Psoas muscle (tissue), 8 donors: ENCODE measurements around the gene CPVL. TPM values are rescaled to one million over a fixed set of nuclear protein-coding genes. Genes with fewer than 3 reads are reported as not detected.
A peak's percentile ranks its signal among the peaks of the same experiment; 100 is the strongest.

Experiments used
- ATAC-seq, 4 donors: fragments of 200-7000 bp; cut with Tn5 transposase; one replicate each; pipeline ENCODE4 v1.9.1; 2020; ENCODE audit warnings: moderate library complexity in 3 of 4, mild to moderate bottlenecking in 2 of 4
- DNase-seq, 2 donors: peaks; one replicate each; pipeline ENCODE4 v3.0.0-alpha.2; 2020
- H3K27ac ChIP-seq: fragments of 200-600 bp; one replicate; pipeline ENCODE4 v1.8.0; 2022
- H3K27me3 ChIP-seq, 3 donors: fragments of 200-600 bp in 1 of 3; one replicate each; pipeline versions ENCODE4 v1.6.1 to v1.8.0; 2013 to 2022; ENCODE audit warnings: low read length in 2 of 3, mild to moderate bottlenecking in 2 of 3, moderate library complexity in 1 of 3; ENCODE audit not compliant: insufficient read depth in 3 of 3
- H3K36me3 ChIP-seq, 2 donors: fragments of 200-600 bp in 1 of 2; one replicate each; pipeline versions ENCODE4 v1.6.1 to v1.8.0; 2013 to 2022; ENCODE audit warnings: low read depth in 1 of 2, mild to moderate bottlenecking in 1 of 2, moderate library complexity in 1 of 2; ENCODE audit not compliant: insufficient read depth in 1 of 2
- H3K4me1 ChIP-seq: fragments of 200-600 bp; one replicate; pipeline ENCODE4 v1.8.0; 2022
- H3K4me3 ChIP-seq: fragments of 200-600 bp; one replicate; pipeline ENCODE4 v1.8.0; 2022; ENCODE audit warnings: mild to moderate bottlenecking
- H3K9me3 ChIP-seq: fragments of 200-600 bp; one replicate; pipeline ENCODE4 v1.8.0; 2022
- CTCF ChIP-seq: fragments of 200-600 bp; IDR thresholded peaks from one replicate; pipeline ENCODE4 v1.8.0; 2022; ENCODE audit warnings: antibody characterized with exemption
- WGBS, 3 donors: extraction: QIAGEN DNeasy Blood & Tissue Kit; methylation state at CpG; one replicate each; pipeline versions ENCODE4 v1.1.6 to v1.1.7; 2013; 5-methylcytosine and 5-hydroxymethylcytosine counted together
- intact Hi-C, 2 donors: fragments of 100-400 bp; cut with DNase I; formaldehyde crosslinking; loops; one replicate each; pipeline versions ENCODE4 v1.11.0 to v1.14.2; 2022
- polyA plus RNA-seq, 3 donors: library from polyadenylated mRNA; stranded (reverse); fragments of 200-250 nt; gene quantifications; one replicate each; pipeline ENCODE4 v1.2.3, GENCODE V29; 2013
- total RNA-seq, 4 donors: library from RNA; stranded (reverse); fragmentation: NEBNext Ultra II Directional in 2 of 4; extraction: Animal tissue kit (Norgen Biotek cat#: 25700) in 2 of 4; gene quantifications; one replicate each; pipeline versions ENCODE4 v1.2.1 to v1.2.4, GENCODE V29; 2021 to 2023
- donor health status: healthy with polysubstance abuse.
- donor health status: DM: no; HTN: no; CAD: no; lungs with moderate emphysema.
- donor health status: Bipolar disorder and iron deficiency.
- donor health status: healthy.
- donor health status: DM: yes; HTN: yes; CAD: no.
- donor health status: DM: no; HTN: no; CAD: no.
- donor health status: DM: no; HTN: no; CAD: no.
- donor health status: DM: yes; HTN: yes; CAD: no.

CPVL gene
- total and polyA plus RNA-seq, 7 donors = 1.6 to 49.6 (median 6.1) TPM

- Histone ChIP-seq H3K4me3 (no peak overlapping the region), H3K27me3 (no peaks in the 10 kb centered on the region), H3K27ac (no peak overlapping the region), H3K4me1 (peaks cover 9% of the 10 kb centered on the region), H3K9me3 (no peaks in the 10 kb centered on the region), H3K36me3 (no peaks in the 10 kb centered on the region)
- DNase-seq (no peak), ATAC-seq (peak in 1 of 4 donors; percentile 47)
- intact Hi-C loops = no loop called here
- no peak for TF ChIP-seq CTCF
- WGBS, 3 donors = 85 to 91% (median 88%) methylated on average over 2 of the region's 2 CpGs
Observed at GRCh38 chr7:29139191-29139590, 7.1 kb downstream of the CPVL start.

GRCh38 chr7:29138588-29138987 lies 7.7 kb downstream of the CPVL start:
- Histone ChIP-seq H3K4me1 (peaks cover 9% of the 10 kb centered on the region), H3K27ac (no peak overlapping the region), H3K9me3 (no peaks in the 10 kb centered on the region), H3K36me3 (no peaks in the 10 kb centered on the region), H3K27me3 (no peaks in the 10 kb centered on the region), H3K4me3 (no peak overlapping the region)
- TF ChIP-seq CTCF = no peak
- ATAC-seq (peak in 1 of 4 donors; percentile 35), DNase-seq (no peak)
- intact Hi-C loops = no loop called here
- WGBS, 3 donors = 51 to 62% (median 61%) methylated on average over 4 of the region's 4 CpGs

- Histone ChIP-seq H3K4me3 (no peak overlapping the region), H3K36me3 (no peaks in the 10 kb centered on the region), H3K4me1 (peaks cover 13% of the 10 kb centered on the region), H3K9me3 (no peaks in the 10 kb centered on the region), H3K27ac (no peak overlapping the region), H3K27me3 (no peaks in the 10 kb centered on the region)
- intact Hi-C loops = no loop called here
- TF ChIP-seq CTCF = no peak
- no peak for DNase-seq
- no peak for ATAC-seq
- 93 to 97% (median 94%) methylated on average over 1 of the region's 1 CpG for WGBS, 3 donors
Observed at GRCh38 chr7:29135846-29136245, 10.5 kb downstream of the CPVL start.

GRCh38 chr7:29132980-29133379 lies 13.4 kb downstream of the CPVL start:
- H3K4me3 ChIP-seq = no peak overlapping the region
- no peaks in the 10 kb centered on the region for H3K9me3 ChIP-seq
- TF ChIP-seq CTCF = no peak
- intact Hi-C loops = no loop called here
- no peak overlapping the region for H3K27ac ChIP-seq
- no peaks in the 10 kb centered on the region for H3K36me3 ChIP-seq
- WGBS, 3 donors = 87 to 90% (median 89%) methylated on average over 3 of the region's 3 CpGs
- H3K4me1 ChIP-seq = peaks cover 4% of the 10 kb centered on the region
- ATAC-seq = no peak
- H3K27me3 ChIP-seq = no peaks in the 10 kb centered on the region
- DNase-seq = no peak

- WGBS, 3 donors = 68% methylated on average over 5 of the region's 5 CpGs
- H3K27me3 ChIP-seq = no peaks in the 10 kb centered on the region
- intact Hi-C loops = no loop called here
- ATAC-seq (peak; percentile 47 to 78 (median 66)), DNase-seq (no peak)
- TF ChIP-seq CTCF = no peak
- no peak overlapping the region for H3K4me3 ChIP-seq
- H3K36me3 ChIP-seq = no peaks in the 10 kb centered on the region
- H3K9me3 ChIP-seq = no peaks in the 10 kb centered on the region
- peaks cover 4% of the 10 kb centered on the region for H3K4me1 ChIP-seq
- peak overlapping the region; percentile 6 for H3K27ac ChIP-seq
Observed at GRCh38 chr7:29131678-29132077, 14.7 kb downstream of the CPVL start.
